HG02798 (cell line): ENCODE data around the gene PLXND1.
A peak's percentile ranks its signal among the peaks of the same experiment; 100 is the strongest.

Source experiments
- ATAC-seq: cut with Tn5 transposase; IDR thresholded peaks from one replicate; pipeline ENCODE4 v1.9.1; 2021; ENCODE audit warnings: mild to moderate bottlenecking; ENCODE audit not compliant: unreplicated experiment, poor library complexity

PLXND1 gene

GRCh38 chr3:129591932-129592331 lies 14.5 kb downstream of the PLXND1 start:
- no peak for ATAC-seq

- no peak for ATAC-seq
Observed at GRCh38 chr3:129590215-129590614, 16.3 kb downstream of the PLXND1 start.

GRCh38 chr3:129587566-129588210 lies 18.8 kb downstream of the PLXND1 start:
- no peak for ATAC-seq

- ATAC-seq = no peak
Observed at GRCh38 chr3:129586746-129587430, 19.6 kb downstream of the PLXND1 start.

GRCh38 chr3:129585949-129586657 lies 20.4 kb downstream of the PLXND1 start:
- ATAC-seq = no peak

GRCh38 chr3:129584631-129585030 lies 21.8 kb downstream of the PLXND1 start:
- ATAC-seq = no peak

GRCh38 chr3:129583289-129583688 lies 23.2 kb downstream of the PLXND1 start:
- peak; percentile 44 for ATAC-seq

GRCh38 chr3:129582799-129583198 lies 23.7 kb downstream of the PLXND1 start:
- no peak for ATAC-seq

GRCh38 chr3:129581623-129582022 lies 24.9 kb downstream of the PLXND1 start:
- ATAC-seq = no peak

- ATAC-seq = no peak
Observed at GRCh38 chr3:129579991-129580390, 26.5 kb downstream of the PLXND1 start.

GRCh38 chr3:129577925-129578786 lies 28.3 kb downstream of the PLXND1 start:
- ATAC-seq = peak; percentile 51

- no peak for ATAC-seq
Observed at GRCh38 chr3:129577366-129577765, 29.1 kb downstream of the PLXND1 start.

GRCh38 chr3:129576514-129577352 lies 29.7 kb downstream of the PLXND1 start:
- no peak for ATAC-seq

GRCh38 chr3:129575997-129576384 lies 30.5 kb downstream of the PLXND1 start:
- ATAC-seq = no peak

- ATAC-seq = no peak
Observed at GRCh38 chr3:129575233-129575996, 31.1 kb downstream of the PLXND1 start.

GRCh38 chr3:129574206-129574605 lies 32.3 kb downstream of the PLXND1 start:
- no peak for ATAC-seq

GRCh38 chr3:129573493-129573892 lies 33.0 kb downstream of the PLXND1 start:
- ATAC-seq = no peak

- no peak for ATAC-seq
Observed at GRCh38 chr3:129572603-129573002, 33.9 kb downstream of the PLXND1 start.
